Left renal cortex interstitium (tissue), 4 donors: ENCODE measurements around the gene ZCCHC24. TPM values are rescaled to one million over a fixed set of nuclear protein-coding genes. Genes with fewer than 3 reads are reported as not detected.

Experiments
- DNase-seq, 4 donors: peaks; one replicate each; pipeline ENCODE4 v3.0.0-alpha.2; 2013; ENCODE audit warnings: low read depth in 4 of 4, low spot score in 2 of 4, missing footprints in 1 of 4
- polyA plus RNA-seq, 4 donors: library from polyadenylated mRNA; unstranded; fragments of 120-200 nt; gene quantifications; one replicate each; pipeline ENCODE4 v1.2.1, GENCODE V29; 2013; ENCODE audit not compliant: insufficient read length in 4 of 4

Gene ZCCHC24
- polyA plus RNA-seq, 4 donors: 20.1 to 31.4 (median 25.6) TPM

- no peak for DNase-seq
Observed at GRCh38 chr10:79352035-79352877, 93.2 kb downstream of the ZCCHC24 start.

- no peak for DNase-seq
Observed at GRCh38 chr10:79351332-79351731, 94.1 kb downstream of the ZCCHC24 start.

GRCh38 chr10:79350407-79351154 is 94.8 kb downstream of the ZCCHC24 start:
- DNase-seq: no peak

GRCh38 chr10:79349766-79350406 is 95.5 kb downstream of the ZCCHC24 start:
- DNase-seq: no peak

GRCh38 chr10:79349072-79349491 is 96.3 kb downstream of the ZCCHC24 start:
- no peak for DNase-seq

- no peak for DNase-seq
Observed at GRCh38 chr10:79348640-79348988, 96.8 kb downstream of the ZCCHC24 start.

GRCh38 chr10:79347894-79348639 is 97.4 kb downstream of the ZCCHC24 start:
- DNase-seq: no peak

GRCh38 chr10:79347226-79347893 is 98.1 kb downstream of the ZCCHC24 start, which contains the start of gene PPIF:
TSS of gene PPIF (plus strand) at chr10:79347469. CDS start at chr10:79347549, 80 bp downstream.
- DNase-seq: peak; percentile 71 to 82 (median 81)

GRCh38 chr10:79346388-79347225 is 98.8 kb downstream of the ZCCHC24 start:
- no peak for DNase-seq

GRCh38 chr10:79346012-79346340 is 99.4 kb downstream of the ZCCHC24 start:
- DNase-seq: no peak

GRCh38 chr10:79345241-79346011 is 100.0 kb downstream of the ZCCHC24 start:
- no peak for DNase-seq

- no peak for DNase-seq
Observed at GRCh38 chr10:79344502-79345195, 100.8 kb downstream of the ZCCHC24 start.

GRCh38 chr10:79342811-79343561 is 102.4 kb downstream of the ZCCHC24 start:
- no peak for DNase-seq

GRCh38 chr10:79342295-79342761 is 103.1 kb downstream of the ZCCHC24 start:
- no peak for DNase-seq

- no peak for DNase-seq
Observed at GRCh38 chr10:79340646-79341244, 104.7 kb downstream of the ZCCHC24 start.

GRCh38 chr10:79339266-79339665 is 106.2 kb downstream of the ZCCHC24 start:
- no peak for DNase-seq
